ENCODE measurements around the gene SLC26A1. TPM values are rescaled to one million over a fixed set of nuclear protein-coding genes. Genes with fewer than 3 reads are reported as not detected.
A peak's percentile ranks its signal among the peaks of the same experiment; 100 is the strongest.

SLC26A1 gene
- total RNA-seq, 8 experiments from 2014 or later = 0.60 to 6.3 (median 2.0) TPM

- no peak overlapping the region for H3K27ac ChIP-seq
- ATAC-seq (replicated peaks in 6 of 8) = peak; percentile 41 to 65 (median 55)
- in situ Hi-C loops (cut with MboI; ENCODE audit: low pct_unique_long_range_greater_than_20kb in 2 of 9, low sequenced_read_pairs in 9 of 9, unreplicated experiment in 9 of 9) = no loop called here
- H3K4me1 ChIP-seq (replicated peaks in 1 of 2) = peaks cover 10 to 13% of the 10 kb centered on the region in 2 donors
- WGBS, 10 experiments = 0% methylated on average over 1 of the region's 65 CpGs; no CpG with 5 or more reads in 9 of the 10 experiments
- peak overlapping the region; percentile 53 to 94 (median 60) for H3K4me3 ChIP-seq
Measured at GRCh38 chr4:972651-973424, 20.4 kb downstream of the SLC26A1 start.

GRCh38 chr4:971666-972500 is 21.3 kb downstream of the SLC26A1 start:
- WGBS, 10 experiments = 40 to 81% (median 70%) methylated on average over 2 to 5 of the region's 24 CpGs; no CpG with 5 or more reads in 7 of the 10 experiments
- Histone ChIP-seq H3K27ac (no peak overlapping the region), H3K4me1 (replicated peaks in 1 of 2) (peaks cover 13 to 17% of the 10 kb centered on the region in 2 donors), H3K4me3 (peak overlapping the region; percentile 53 to 94 (median 60))
- in situ Hi-C loops (cut with MboI; ENCODE audit: low pct_unique_long_range_greater_than_20kb in 2 of 9, low sequenced_read_pairs in 9 of 9, unreplicated experiment in 9 of 9) = no loop called here
- no peak for ATAC-seq (replicated peaks in 6 of 8)

GRCh38 chr4:970854-971520 is 22.2 kb downstream of the SLC26A1 start:
- no peak for ATAC-seq (replicated peaks in 6 of 8)
- Histone ChIP-seq H3K4me1 (replicated peaks in 1 of 2) (peaks cover 13 to 17% of the 10 kb centered on the region in 2 donors), H3K4me3 (no peak overlapping the region), H3K27ac (no peak overlapping the region)
- in situ Hi-C loops (cut with MboI; ENCODE audit: low pct_unique_long_range_greater_than_20kb in 2 of 9, low sequenced_read_pairs in 9 of 9, unreplicated experiment in 9 of 9) = no loop called here
- 56 to 93% (median 60%) methylated on average over 1 to 7 of the region's 17 CpGs; no CpG with 5 or more reads in 4 of the 10 experiments for WGBS, 10 experiments

GRCh38 chr4:970046-970745 is 23.0 kb downstream of the SLC26A1 start:
- no peak for ATAC-seq (replicated peaks in 6 of 8)
- Histone ChIP-seq H3K4me1 (replicated peaks in 1 of 2) (peaks cover 13 to 17% of the 10 kb centered on the region in 2 donors), H3K4me3 (no peak overlapping the region), H3K27ac (no peak overlapping the region)
- WGBS, 10 experiments = 36 to 100% (median 65%) methylated on average over 3 to 6 of the region's 25 CpGs; no CpG with 5 or more reads in 2 of the 10 experiments
- in situ Hi-C loops (cut with MboI; ENCODE audit: low pct_unique_long_range_greater_than_20kb in 2 of 9, low sequenced_read_pairs in 9 of 9, unreplicated experiment in 9 of 9) = no loop called here

GRCh38 chr4:968621-969394 is 24.4 kb downstream of the SLC26A1 start:
- Histone ChIP-seq H3K4me3 (no peak overlapping the region), H3K4me1 (replicated peaks in 1 of 2) (peaks cover 13 to 17% of the 10 kb centered on the region in 2 donors), H3K27ac (no peak overlapping the region)
- in situ Hi-C loops (cut with MboI; ENCODE audit: low pct_unique_long_range_greater_than_20kb in 2 of 9, low sequenced_read_pairs in 9 of 9, unreplicated experiment in 9 of 9) = no loop called here
- ATAC-seq (replicated peaks in 6 of 8) = peak in 2 of 8 experiments; percentile 6 to 9
- 45 to 93% (median 50%) methylated on average over 3 to 12 of the region's 23 CpGs; no CpG with 5 or more reads in 6 of the 10 experiments for WGBS, 10 experiments

- no CpG with 5 or more reads among the region's 24 CpGs for WGBS, 10 experiments
- Histone ChIP-seq H3K4me3 (no peak overlapping the region), H3K4me1 (replicated peaks in 1 of 2) (peaks cover 13 to 17% of the 10 kb centered on the region in 2 donors), H3K27ac (no peak overlapping the region)
- in situ Hi-C loops (cut with MboI; ENCODE audit: low pct_unique_long_range_greater_than_20kb in 2 of 9, low sequenced_read_pairs in 9 of 9, unreplicated experiment in 9 of 9) = no loop called here
- ATAC-seq (replicated peaks in 6 of 8) = no peak
Measured at GRCh38 chr4:968221-968620, 25.0 kb downstream of the SLC26A1 start.

- WGBS, 10 experiments = 14% methylated on average over 7 of the region's 76 CpGs; no CpG with 5 or more reads in 9 of the 10 experiments
- in situ Hi-C loops (cut with MboI; ENCODE audit: low pct_unique_long_range_greater_than_20kb in 2 of 9, low sequenced_read_pairs in 9 of 9, unreplicated experiment in 9 of 9) = no loop called here
- ATAC-seq (replicated peaks in 6 of 8) = peak in 1 of 8 experiments; percentile 11
- Histone ChIP-seq H3K27ac (no peak overlapping the region), H3K4me3 (peak overlapping the region in 1 of 5 donors; percentile 0), H3K4me1 (replicated peaks in 1 of 2) (peaks cover 11 to 14% of the 10 kb centered on the region in 2 donors)
Measured at GRCh38 chr4:967113-968104, 25.8 kb downstream of the SLC26A1 start.

GRCh38 chr4:966266-967112 is 26.7 kb downstream of the SLC26A1 start:
- 78 to 100% (median 100%) methylated on average over 1 to 9 of the region's 48 CpGs; no CpG with 5 or more reads in 5 of the 10 experiments for WGBS, 10 experiments
- no peak for ATAC-seq (replicated peaks in 6 of 8)
- in situ Hi-C loops (cut with MboI; ENCODE audit: low pct_unique_long_range_greater_than_20kb in 2 of 9, low sequenced_read_pairs in 9 of 9, unreplicated experiment in 9 of 9) = no loop called here
- H3K4me1 ChIP-seq (replicated peaks in 1 of 2) = peaks cover 4 to 7% of the 10 kb centered on the region in 2 donors
- no peak overlapping the region for H3K27ac ChIP-seq
- no peak overlapping the region for H3K4me3 ChIP-seq

- Histone ChIP-seq H3K27ac (no peak overlapping the region), H3K4me3 (no peak overlapping the region), H3K4me1 (replicated peaks in 1 of 2) (peaks cover 4 to 5% of the 10 kb centered on the region in 2 donors)
- WGBS, 10 experiments = 93 to 95% methylated on average over 3 to 4 of the region's 21 CpGs; no CpG with 5 or more reads in 8 of the 10 experiments
- in situ Hi-C loops (cut with MboI; ENCODE audit: low pct_unique_long_range_greater_than_20kb in 2 of 9, low sequenced_read_pairs in 9 of 9, unreplicated experiment in 9 of 9) = no loop called here
- ATAC-seq (replicated peaks in 6 of 8) = no peak
Measured at GRCh38 chr4:965766-966134, 27.5 kb downstream of the SLC26A1 start.

- ATAC-seq (replicated peaks in 6 of 8) = no peak
- Histone ChIP-seq H3K4me1 (replicated peaks in 1 of 2) (peaks cover 4 to 5% of the 10 kb centered on the region in 2 donors), H3K4me3 (no peak overlapping the region), H3K27ac (no peak overlapping the region)
- whole genome bisulfite sequencing, 10 experiments = 67 to 100% (median 86%) methylated on average over 1 to 12 of the region's 26 CpGs; no CpG with 5 or more reads in 2 of the 10 experiments
- in situ Hi-C loops (cut with MboI; ENCODE audit: low pct_unique_long_range_greater_than_20kb in 2 of 9, low sequenced_read_pairs in 9 of 9, unreplicated experiment in 9 of 9) = no loop called here
Measured at GRCh38 chr4:965048-965765, 28.0 kb downstream of the SLC26A1 start.

All from motor neuron (in vitro differentiated cells).